PC-3 (cell line): ENCODE results near the gene FOXA3. TPM values are rescaled to one million over a fixed set of nuclear protein-coding genes. Genes with fewer than 3 reads are reported as not detected.

Source experiments
- ATAC-seq: fragments of 200-7000 bp; cut with Tn5 transposase; 2 replicates; pipeline ENCODE4 v1.9.1; 2020; ENCODE audit warnings: mild to moderate bottlenecking, moderate library complexity
- BruUV-seq: library from RNA; stranded (reverse); fragments of 400-500 nt; replicated peaks from 2 replicates; lab custom pipeline; 2021; lab: Mats Ljungman, UMichigan
- CTCF ChIA-PET: fragments of 300-600 bp; sonication (Branson Sonifier 250); formaldehyde crosslinking; loops from one replicate; lab custom pipeline; 2022; ENCODE audit warnings: antibody characterized with exemption; lab: Charles Lee
- POLR2A ChIA-PET: fragments of 300-600 bp; sonication (Branson Sonifier 250); formaldehyde crosslinking; loops from one replicate; lab custom pipeline; 2022; ENCODE audit warnings: antibody characterized with exemption; ENCODE audit not compliant: unreplicated experiment; lab: Charles Lee
- DNase-seq: peaks from one replicate; pipeline ENCODE4 v3.0.0-alpha.2; 2015
- H2AFZ ChIP-seq: fragments of 300-600 bp; sonication (generic); 2 replicates; pipeline ENCODE4 v1.6.0; 2016; ENCODE audit warnings: antibody characterized with exemption, low read length
- H3F3A ChIP-seq: fragments of 300-600 bp; sonication (generic); one replicate; pipeline ENCODE4 v1.6.0; 2017; ENCODE audit warnings: antibody characterized with exemption, low read length, control low read depth, mild to moderate bottlenecking; ENCODE audit not compliant: unreplicated experiment
- H3K27ac ChIP-seq: fragments of 300-600 bp; sonication (generic); 2 replicates; pipeline ENCODE4 v1.5.1; 2016; ENCODE audit warnings: mild to moderate bottlenecking, low read length
- H3K27me3 ChIP-seq: fragments of 300-600 bp; sonication (generic); 2 replicates; pipeline ENCODE4 v1.6.1; 2016; ENCODE audit warnings: low read length, mixed read lengths
- H3K36me3 ChIP-seq: fragments of 300-600 bp; sonication (generic); 2 replicates; pipeline ENCODE4 v1.6.1; 2016; ENCODE audit warnings: low read depth, mixed run types, low read length, mixed read lengths
- H3K4me1 ChIP-seq: fragments of 300-600 bp; sonication (generic); 2 replicates; pipeline ENCODE4 v1.5.1; 2016; ENCODE audit warnings: low read length; ENCODE audit not compliant: insufficient read depth
- H3K4me2 ChIP-seq: fragments of 300-600 bp; sonication (generic); 2 replicates; pipeline ENCODE4 v1.6.0; 2016; ENCODE audit warnings: low read length
- H3K4me3 ChIP-seq: fragments of 300-600 bp; sonication (generic); 2 replicates; pipeline ENCODE4 v1.5.1; 2016; ENCODE audit warnings: mild to moderate bottlenecking, low read length, mixed read lengths
- H3K79me2 ChIP-seq: fragments of 300-600 bp; sonication (generic); 2 replicates; pipeline ENCODE4 v1.6.1; 2017; ENCODE audit warnings: low read length, mixed read lengths
- H3K9ac ChIP-seq: fragments of 300-600 bp; sonication (generic); 2 replicates; pipeline ENCODE4 v1.6.0; 2016; ENCODE audit warnings: mild to moderate bottlenecking, low read length
- H3K9me2 ChIP-seq: fragments of 300-600 bp; sonication (generic); replicated peaks from 2 replicates; pipeline ENCODE4 v1.6.1; 2016; ENCODE audit warnings: mixed run types, low read length, mixed read lengths
- H3K9me3 ChIP-seq: fragments of 300-600 bp; sonication (generic); 2 replicates; pipeline ENCODE4 v1.6.1; 2016; ENCODE audit warnings: low read length, mixed read lengths
- H4K20me1 ChIP-seq: fragments of 300-600 bp; sonication (generic); 2 replicates; pipeline ENCODE4 v1.6.1; 2016; ENCODE audit warnings: low read length, mixed read lengths
- EZH2 ChIP-seq: fragments of 300-600 bp; sonication (generic); IDR thresholded peaks from one replicate; pipeline ENCODE4 v1.6.1; 2017; ENCODE audit warnings: antibody characterized with exemption, mild to moderate bottlenecking, low read length; ENCODE audit not compliant: unreplicated experiment
- EZH2phosphoT487 ChIP-seq: fragments of 300-600 bp; sonication (generic); IDR thresholded peaks from 2 replicates; pipeline ENCODE4 v1.6.1; 2018; ENCODE audit warnings: mild to moderate bottlenecking, antibody characterized with exemption, low read length, borderline replicate concordance
- intact Hi-C: fragments of 100-400 bp; cut with micrococcal nuclease; formaldehyde crosslinking; loops from 2 replicates; pipeline ENCODE4 v1.9.0; 2023
- total RNA-seq: library from RNA; depleted of rRNA; stranded (reverse); fragments of >200 nt; gene quantifications from 2 replicates; pipeline ENCODE4 v1.2.3, GENCODE V29; 2014
- TF ChIP-seq, protein P1 (sequence below): fragments of 300-600 bp; sonication (generic); conservative IDR thresholded peaks from 2 replicates; pipeline ENCODE4 v1.5.1; 2017; ENCODE audit warnings: antibody characterized with exemption, low read depth, mild to moderate bottlenecking, low read length

The FOXA3 gene
- total RNA-seq, 1 experiment from 2014 or later: 0.33 TPM

GRCh38 chr19:45883586-45883880 lies 19.4 kb downstream of the FOXA3 start:
- Histone ChIP-seq H3K4me1 (peaks cover 17% of the 10 kb centered on the region; the same call in 1 of the 2 replicates), H3K79me2 (peaks cover 21% of the 10 kb centered on the region), H3K9ac (no peak overlapping the region), H3K9me3 (no peaks in the 10 kb centered on the region), H3K4me2 (peak overlapping the region; percentile 90), H3K9me2 (no peaks in the 10 kb centered on the region), H4K20me1 (peaks cover 3% of the 10 kb centered on the region; the same call in 1 of the 2 replicates), H2AFZ (no peak overlapping the region), H3K27me3 (no peaks in the 10 kb centered on the region), H3K4me3 (peak overlapping the region; percentile 78), H3F3A (no peaks in the 10 kb centered on the region), H3K27ac (no peak overlapping the region), H3K36me3 (peaks cover 2% of the 10 kb centered on the region; the same call in 1 of the 2 replicates)
- ATAC-seq (no peak), DNase-seq (no peak)
- BruUV-seq: no TSS peak
- CTCF ChIA-PET: no interaction called here
- intact Hi-C loops: loop anchor here (2.0 kb wide), 1 partner anchor 21 kb away; the partner anchor contains the start of gene SYMPK
- POLR2A ChIA-PET: no interaction called here
- no peak for TF ChIP-seq EZH2
- TF ChIP-seq, protein P1, sequence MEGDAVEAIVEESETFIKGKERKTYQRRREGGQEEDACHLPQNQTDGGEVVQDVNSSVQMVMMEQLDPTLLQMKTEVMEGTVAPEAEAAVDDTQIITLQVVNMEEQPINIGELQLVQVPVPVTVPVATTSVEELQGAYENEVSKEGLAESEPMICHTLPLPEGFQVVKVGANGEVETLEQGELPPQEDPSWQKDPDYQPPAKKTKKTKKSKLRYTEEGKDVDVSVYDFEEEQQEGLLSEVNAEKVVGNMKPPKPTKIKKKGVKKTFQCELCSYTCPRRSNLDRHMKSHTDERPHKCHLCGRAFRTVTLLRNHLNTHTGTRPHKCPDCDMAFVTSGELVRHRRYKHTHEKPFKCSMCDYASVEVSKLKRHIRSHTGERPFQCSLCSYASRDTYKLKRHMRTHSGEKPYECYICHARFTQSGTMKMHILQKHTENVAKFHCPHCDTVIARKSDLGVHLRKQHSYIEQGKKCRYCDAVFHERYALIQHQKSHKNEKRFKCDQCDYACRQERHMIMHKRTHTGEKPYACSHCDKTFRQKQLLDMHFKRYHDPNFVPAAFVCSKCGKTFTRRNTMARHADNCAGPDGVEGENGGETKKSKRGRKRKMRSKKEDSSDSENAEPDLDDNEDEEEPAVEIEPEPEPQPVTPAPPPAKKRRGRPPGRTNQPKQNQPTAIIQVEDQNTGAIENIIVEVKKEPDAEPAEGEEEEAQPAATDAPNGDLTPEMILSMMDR: no peak
- TF ChIP-seq EZH2phosphoT487: no peak

GRCh38 chr19:45883881-45884681 lies 20.0 kb downstream of the FOXA3 start:
- Histone ChIP-seq H2AFZ (no peak overlapping the region), H3K36me3 (peaks cover 2% of the 10 kb centered on the region; the same call in 1 of the 2 replicates), H3K27me3 (no peaks in the 10 kb centered on the region), H3K27ac (no peak overlapping the region), H3K4me1 (peaks cover 15% of the 10 kb centered on the region; the same call in 1 of the 2 replicates), H3K9ac (peak overlapping the region; percentile 81; the same call in 1 of the 2 replicates), H4K20me1 (peaks cover 3% of the 10 kb centered on the region; the same call in 1 of the 2 replicates), H3K79me2 (peaks cover 21% of the 10 kb centered on the region), H3K4me2 (peak overlapping the region; percentile 90), H3K9me3 (no peaks in the 10 kb centered on the region), H3F3A (no peaks in the 10 kb centered on the region), H3K4me3 (peak overlapping the region; percentile 78), H3K9me2 (no peaks in the 10 kb centered on the region)
- TF ChIP-seq EZH2 (no peak), EZH2phosphoT487 (no peak)
- TF ChIP-seq, protein P1: no peak
- ATAC-seq (no peak), DNase-seq (no peak)
- no TSS peak for BruUV-seq
- CTCF ChIA-PET: interaction anchor here (1.2 kb wide), 1 partner anchor 20 kb away, joined by 9 read pairs; the partner anchor contains the start of genes FOXA3 and SYMPK
- intact Hi-C loops: loop anchor here (2.0 kb wide), 1 partner anchor 21 kb away; the partner anchor contains the start of gene SYMPK
- POLR2A ChIA-PET: no interaction called here
